GM12878 (cell line): ENCODE data around the gene ABTB1. TPM values are rescaled to one million over a fixed set of nuclear protein-coding genes. Genes with fewer than 3 reads are reported as not detected.

Experiments
- ATAC-seq: fragments of 200-7000 bp; cut with Tn5 transposase; 3 replicates; pipeline ENCODE4 v1.9.1; 2020; ENCODE audit warnings: mild to moderate bottlenecking, moderate library complexity
- BruUV-seq: library from RNA; stranded (reverse); fragments of 400-500 nt; replicated peaks from 2 replicates; lab custom pipeline; 2021; lab: Mats Ljungman, UMichigan
- CTCF ChIA-PET: fragments of 300-600 bp; sonication (Branson Sonifier 250); formaldehyde crosslinking; extraction: SDS; loops from one replicate; lab custom pipeline; 2021; ENCODE audit warnings: inconsistent platforms; lab: Yijun Ruan, JAX
- POLR2A ChIA-PET: fragments of 350-600 bp; formaldehyde crosslinking; extraction: SDS; loops from one replicate; lab custom pipeline; 2021; ENCODE audit warnings: inconsistent platforms; lab: Charles Lee
- RAD21 ChIA-PET: fragments of 300-600 bp; sonication (Branson Sonifier 250); formaldehyde crosslinking; loops from one replicate; lab custom pipeline; 2023; ENCODE audit warnings: antibody characterized with exemption; ENCODE audit not compliant: unreplicated experiment; lab: Charles Lee
- SMC1A ChIA-PET: fragments of 300-600 bp; sonication (Branson Sonifier 250); formaldehyde crosslinking; loops from one replicate; lab custom pipeline; 2023; ENCODE audit not compliant: unreplicated experiment, uncharacterized antibody; lab: Charles Lee
- DNase-seq: peaks from one replicate; pipeline ENCODE4 v3.0.0-alpha.2; 2011; ENCODE audit warnings: low read depth, low spot score
- FAIRE-seq: peaks from 3 replicates; lab custom pipeline; 2011; peaks lifted over from hg19 to GRCh38; lab: Jason Lieb, UNC
- H2AFZ ChIP-seq: 2 replicates; pipeline ENCODE4 v1.6.0; 2011; ENCODE audit warnings: low read depth, low read length, control low read depth; ENCODE audit not compliant: control insufficient read depth
- H3K27ac ChIP-seq: 2 replicates; pipeline ENCODE4 v1.5.1; 2011; ENCODE audit warnings: control low read depth; ENCODE audit not compliant: control insufficient read depth, insufficient read depth
- H3K27me3 ChIP-seq, 2 experiments: replicated peaks in 1 of 2; 2 replicates each; pipeline versions ENCODE4 v1.6.0 to v1.6.1; 2011; ENCODE audit warnings: low read length in 1 of 2; ENCODE audit not compliant: control insufficient read depth in 2 of 2, insufficient read depth in 2 of 2
- H3K36me3 ChIP-seq, 2 experiments: 2 replicates each; pipeline ENCODE4 v1.5.1; 2011; ENCODE audit warnings: low read length in 1 of 2; ENCODE audit not compliant: control insufficient read depth in 2 of 2, insufficient read depth in 2 of 2
- H3K4me1 ChIP-seq: 2 replicates; pipeline ENCODE4 v1.6.1; 2011; ENCODE audit warnings: mild to moderate bottlenecking, low read length, moderate library complexity, mixed read lengths; ENCODE audit not compliant: control insufficient read depth, insufficient read depth
- H3K4me2 ChIP-seq: 2 replicates; pipeline ENCODE4 v1.6.0; 2011; ENCODE audit warnings: control low read depth; ENCODE audit not compliant: control insufficient read depth, insufficient read depth
- H3K4me3 ChIP-seq: fragments of 200-600 bp; sonication (generic); 2 replicates; pipeline ENCODE4 v1.5.1; 2016
- H3K79me2 ChIP-seq: 2 replicates; pipeline ENCODE4 v1.6.0; 2011; ENCODE audit warnings: low read length; ENCODE audit not compliant: control insufficient read depth, insufficient read depth
- H3K9ac ChIP-seq: 2 replicates; pipeline ENCODE4 v1.8.0; 2011; ENCODE audit warnings: low read length, control low read depth, mixed read lengths; ENCODE audit not compliant: control insufficient read depth, insufficient read depth
- H3K9me3 ChIP-seq: replicated peaks from 3 replicates; pipeline ENCODE4 v1.5.1; 2011; ENCODE audit warnings: mild to moderate bottlenecking, low read length; ENCODE audit not compliant: control insufficient read depth, insufficient read depth
- H4K20me1 ChIP-seq: 2 replicates; pipeline ENCODE4 v1.6.0; 2011; ENCODE audit not compliant: control insufficient read depth, insufficient read depth
- ATF7 ChIP-seq: fragments of 450-650 bp; IDR thresholded peaks from 2 replicates; pipeline ENCODE4 v1.6.1; 2016; ENCODE audit warnings: low read depth, mild to moderate bottlenecking
- CEBPB ChIP-seq, 2 experiments: fragments of 150-350 bp in 1 of 2; IDR thresholded peaks; 2 replicates each; pipeline ENCODE4 v1.6.1; 2012 to 2014; ENCODE audit warnings: low read depth in 2 of 2, low read length in 2 of 2, borderline replicate concordance in 1 of 2, inconsistent platforms in 1 of 2
- CREM ChIP-seq: IDR thresholded peaks from 2 replicates; pipeline ENCODE4 v1.6.1; 2014; ENCODE audit warnings: antibody characterized with exemption, low read depth
- KAT2A ChIP-seq: conservative IDR thresholded peaks from 2 replicates; pipeline ENCODE4 v1.6.1; 2011; ENCODE audit warnings: low read depth, low read length; ENCODE audit not compliant: control insufficient read depth
- RELA ChIP-seq: fragments of 450-650 bp; IDR thresholded peaks from 2 replicates; pipeline ENCODE4 v1.8.0; 2014; ENCODE audit warnings: borderline replicate concordance; ENCODE audit not compliant: partially characterized antibody
- SP1 ChIP-seq: IDR thresholded peaks from one replicate; pipeline ENCODE4 v1.6.1; 2011; ENCODE audit warnings: low read depth, low read length
- SPI1 ChIP-seq: IDR thresholded peaks from 2 replicates; pipeline ENCODE4 v1.6.1; 2011; ENCODE audit warnings: low read depth, mild to moderate bottlenecking, low read length, moderate library complexity, borderline replicate concordance; ENCODE audit not compliant: insufficient read depth
- SREBF2 ChIP-seq: IDR thresholded peaks from 2 replicates; pipeline ENCODE4 v1.6.1; 2012; ENCODE audit warnings: mild to moderate bottlenecking, low read length
- USF1 ChIP-seq: IDR thresholded peaks from 2 replicates; pipeline ENCODE4 v1.6.1; 2011; ENCODE audit warnings: borderline replicate concordance, low read depth, mild to moderate bottlenecking, moderate library complexity, mixed read lengths, low read length; ENCODE audit not compliant: insufficient read depth; ENCODE audit errors: extremely low read length
- YY1 ChIP-seq: IDR thresholded peaks from 2 replicates; pipeline ENCODE4 v1.6.1; 2011; ENCODE audit warnings: low read depth, mild to moderate bottlenecking, low read length
- ZBTB4 ChIP-seq: fragments of 450-650 bp; formaldehyde crosslinking; IDR thresholded peaks from 2 replicates; pipeline ENCODE4 v1.4.0; 2022; ENCODE audit warnings: mild to moderate bottlenecking, moderate library complexity
- ZNF274 ChIP-seq: IDR thresholded peaks from one replicate; pipeline ENCODE4 v1.8.0; 2011; ENCODE audit not compliant: insufficient read length, insufficient read depth
- WGBS: methylation state at CpG from one replicate; pipeline ENCODE4 v1.1.6; 2016; ENCODE audit warnings: low lambda C conversion rate; ENCODE audit not compliant: insufficient replicate concordance, insufficient coverage; ENCODE audit errors: missing lambda C conversion rate; 5-methylcytosine and 5-hydroxymethylcytosine counted together
- in situ Hi-C: fragments of 300-500 bp; cut with MboI; formaldehyde crosslinking; loops from 9 replicates; pipeline ENCODE4 v1.14.3; 2018; ENCODE audit warnings: mixed read lengths
- intact Hi-C: fragments of 100-400 bp; cut with micrococcal nuclease; formaldehyde crosslinking; loops from one replicate; pipeline ENCODE4 v1.14.2; 2022; ENCODE audit not compliant: unreplicated experiment
- polyA plus RNA-seq, 11 experiments: library from polyadenylated mRNA; depleted of rRNA in 4 of 11; unstranded in 6 of 11; stranded (reverse) in 5 of 11; fragments of >200 nt; fragmentation: Nextera tagmentation in 4 of 11; fragmentation: Illumina TruSeq in 1 of 11; extraction: Ambion mirVana in 4 of 11; extraction: Trizol in 1 of 11; gene quantifications; 1 replicate in 1 of 11; 2 replicates in 10 of 11; pipeline versions ENCODE4 v1.2.1 to v1.2.3, GENCODE V29; 2011 to 2016; ENCODE audit warnings: inconsistent platforms in 2 of 11, missing spikeins in 2 of 11, low read depth in 1 of 11
- total RNA-seq, 4 experiments: library from RNA; depleted of rRNA in 3 of 4; stranded (reverse); fragments of >200 nt in 3 of 4; fragmentation: Illumina TruSeq in 1 of 4; extraction: Trizol in 1 of 4; gene quantifications; 2 replicates each; pipeline versions ENCODE4 v1.2.1 to v1.2.3, GENCODE V29; 2013 to 2021

Gene ABTB1
- total and polyA plus RNA-seq, 10 of the 15 experiments (the other 5 are each of a cell fraction or from before 2014, with no cell fraction given), result 0.11 to 10.2 (median 7.1) TPM

DNA sequence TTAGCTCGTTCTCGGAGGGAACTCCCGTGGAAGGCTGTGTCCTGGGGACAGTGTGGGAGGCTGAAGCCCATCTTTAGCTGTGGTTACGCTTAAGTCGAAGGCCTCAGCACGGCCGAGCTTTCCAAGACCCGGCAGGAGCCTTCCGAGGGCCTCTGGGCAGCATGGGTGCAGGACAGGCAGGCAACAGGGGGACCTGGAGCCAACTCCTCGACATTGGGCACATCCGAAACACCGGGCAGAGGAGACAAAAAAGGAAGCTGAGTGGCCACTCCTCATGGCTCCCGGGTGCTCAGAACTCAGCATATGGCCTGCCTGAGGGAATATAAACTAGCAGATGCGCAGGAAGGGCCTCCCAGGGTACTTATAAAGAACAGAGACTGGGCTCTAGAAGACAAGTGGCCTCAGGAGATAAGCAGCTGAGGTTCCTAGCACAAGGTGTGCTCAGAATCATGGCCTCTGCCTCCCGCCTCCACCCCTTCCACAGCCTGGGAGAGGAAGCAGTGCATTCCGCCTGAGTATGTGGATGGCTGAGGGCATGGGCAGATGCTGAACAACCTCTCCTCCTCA is 34.1 kb downstream of the ABTB1 start:
- H3K4me1 ChIP-seq, result no peaks in the 10 kb centered on the region
- TF ChIP-seq ATF7, result no peak
- TF ChIP-seq SREBF2, result no peak
- no peak for TF ChIP-seq ZBTB4 (CRISPR knock-in tag)
- TF ChIP-seq KAT2A, result no peak
- TF ChIP-seq SPI1, result no peak
- no peak for TF ChIP-seq CEBPB (IDR thresholded peaks at IDR 0.05; ENCODE audit: borderline replicate concordance in 1 of 2, low read depth in 2 of 2, low read length in 2 of 2)
- TF ChIP-seq ZNF274, result no peak
- no peak for TF ChIP-seq RELA
- no peak for TF ChIP-seq CREM
- TF ChIP-seq YY1, result no peak
- TF ChIP-seq SP1, result no peak
- TF ChIP-seq USF1, result no peak
- TF ChIP-seq, all 136 proteins: peak for 0
- SMC1A ChIA-PET, result no interaction called here
- H3K27me3 ChIP-seq, result no peaks in the 10 kb centered on the region
- H3K36me3 ChIP-seq, result peaks cover 27 to 36% of the 10 kb centered on the region in 2 experiments; a peak in 3 of 4 replicates
- no peak overlapping the region for H3K4me2 ChIP-seq
- no peak overlapping the region for H3K4me3 ChIP-seq
- H2AFZ ChIP-seq, result no peak overlapping the region
- 88% methylated on average over 16 of the region's 16 CpGs for WGBS
- CTCF ChIA-PET, result interaction anchor here (0.9 kb wide), 1 partner anchor 55 kb away, joined by 3 read pairs; no protein-coding TSS in a partner anchor
- POLR2A ChIA-PET, result no interaction called here
- in situ Hi-C loops, result no loop called here
- DNase-seq, result no peak
- ATAC-seq, result no peak
- no peaks in the 10 kb centered on the region; the same call in none of the 2 replicates for H3K79me2 ChIP-seq
- RAD21 ChIA-PET, result no interaction called here
- no peak overlapping the region for H3K27ac ChIP-seq
- FAIRE-seq, result no peak
- no peaks in the 10 kb centered on the region for H4K20me1 ChIP-seq
- intact Hi-C loops, result no loop called here
- H3K9me3 ChIP-seq, result peaks cover 2% of the 10 kb centered on the region; the same call in 2 of the 3 replicates
- no TSS peak for BruUV-seq
- no peak overlapping the region for H3K9ac ChIP-seq
